HepG2 (cell line): ENCODE measurements around the gene PPP1R13L. TPM values are rescaled to one million over a fixed set of nuclear protein-coding genes. Genes with fewer than 3 reads are reported as not detected.
"Not testable (repeated sequence)": the region's sequence is repeated elsewhere in the genome, so short reads cannot be mapped to it uniquely, and the experiment has no call there.

ENCODE experiments used
- ATAC-seq: fragments of 200-7000 bp; cut with Tn5 transposase; 3 replicates; pipeline ENCODE4 v1.9.1; 2020; ENCODE audit warnings: mild to moderate bottlenecking, moderate library complexity
- BruUV-seq: library from RNA; stranded (reverse); fragments of 400-500 nt; replicated peaks from 2 replicates; lab custom pipeline; 2021; lab: Mats Ljungman, UMichigan
- CTCF ChIA-PET: fragments of 300-600 bp; formaldehyde crosslinking; extraction: SDS; loops from one replicate; lab custom pipeline; 2021; ENCODE audit warnings: low total read pairs, inconsistent platforms, low intra/inter-chr PET ratio; lab: Yijun Ruan, JAX
- POLR2A ChIA-PET: fragments of 350-600 bp; sonication (Branson Sonifier 250); formaldehyde crosslinking; loops from one replicate; lab custom pipeline; 2020; ENCODE audit warnings: antibody characterized with exemption, inconsistent platforms; lab: Yijun Ruan, JAX
- DNase-seq: peaks from one replicate; pipeline ENCODE4 v3.0.0-alpha.2; 2015; ENCODE audit warnings: low spot score
- FAIRE-seq: peaks from 3 replicates; lab custom pipeline; 2011; peaks lifted over from hg19 to GRCh38; lab: Jason Lieb, UNC
- H2AFZ ChIP-seq: one replicate; pipeline ENCODE4 v1.6.1; 2011; ENCODE audit warnings: low read length, inconsistent platforms
- H3K27ac ChIP-seq: fragments of 300-600 bp; 3 replicates; pipeline ENCODE4 v1.8.0; 2011; ENCODE audit warnings: mixed run types, mild to moderate bottlenecking, mixed read lengths, low read length, inconsistent platforms; ENCODE audit not compliant: insufficient read depth; ENCODE audit errors: extremely low read length
- H3K27me3 ChIP-seq, 2 experiments: fragments of 200-600 bp in 1 of 2; 2 replicates in 1 of 2; 3 replicates in 1 of 2; pipeline versions ENCODE4 v1.6.0 to v1.8.0; 2011; ENCODE audit warnings: low read length in 2 of 2, mild to moderate bottlenecking in 2 of 2, moderate library complexity in 2 of 2, inconsistent platforms in 1 of 2; ENCODE audit not compliant: insufficient read depth in 2 of 2, control insufficient read depth in 1 of 2
- H3K36me3 ChIP-seq, 2 experiments: fragments of 200-600 bp in 1 of 2; replicated peaks in 1 of 2; 2 replicates in 1 of 2; 3 replicates in 1 of 2; pipeline versions ENCODE4 v1.5.1 to v1.8.0; 2011; ENCODE audit warnings: low read length in 2 of 2, inconsistent platforms in 1 of 2; ENCODE audit not compliant: insufficient read depth in 2 of 2, control insufficient read depth in 1 of 2
- H3K4me1 ChIP-seq: 2 replicates; pipeline ENCODE4 v1.5.1; 2012; ENCODE audit warnings: low read length, inconsistent platforms; ENCODE audit not compliant: insufficient read depth
- H3K4me2 ChIP-seq: 2 replicates; pipeline ENCODE4 v1.6.0; 2011; ENCODE audit warnings: low read depth, low read length, inconsistent platforms
- H3K4me3 ChIP-seq, 3 experiments: fragments of 200-600 bp in 1 of 3; sonication (generic), shearing (Covaris generic) in 1 of 3; replicated peaks in 1 of 3; 2 replicates each; pipeline ENCODE4 v1.5.1; 2011 to 2016; ENCODE audit warnings: low read length in 3 of 3, inconsistent platforms in 2 of 3, low read depth in 2 of 3, mild to moderate bottlenecking in 2 of 3, control low read depth in 1 of 3, mixed read lengths in 1 of 3; ENCODE audit not compliant: insufficient read depth in 1 of 3
- H3K79me2 ChIP-seq: one replicate; pipeline ENCODE4 v1.6.1; 2011; ENCODE audit warnings: low read length, inconsistent platforms; ENCODE audit not compliant: insufficient read depth
- H3K9ac ChIP-seq: 2 replicates; pipeline ENCODE4 v1.6.0; 2011; ENCODE audit warnings: mild to moderate bottlenecking, low read depth, low read length, inconsistent platforms; ENCODE audit not compliant: insufficient read depth
- H3K9me3 ChIP-seq: 2 replicates; pipeline ENCODE4 v1.5.1; 2012; ENCODE audit warnings: mild to moderate bottlenecking, low read length
- H4K20me1 ChIP-seq: 2 replicates; pipeline ENCODE4 v1.6.0; 2011; ENCODE audit warnings: inconsistent platforms, mild to moderate bottlenecking, low read length, moderate library complexity; ENCODE audit not compliant: insufficient read depth
- AGO2 ChIP-seq: fragments of 200-400 bp; formaldehyde crosslinking; optimal IDR thresholded peaks from 2 replicates; pipeline ENCODE3; 2017; ENCODE audit warnings: mild to moderate bottlenecking, low read depth, low read length, moderate library complexity
- SP140L ChIP-seq: sonication (generic); formaldehyde crosslinking; IDR thresholded peaks from 2 replicates; pipeline ENCODE4 v1.4.0; 2020; ENCODE audit warnings: missing genetic modification reagents, borderline replicate concordance
- TERF1 ChIP-seq: sonication (generic); formaldehyde crosslinking; IDR thresholded peaks from 2 replicates; pipeline ENCODE4 v1.8.0; 2022; ENCODE audit warnings: mild to moderate bottlenecking, missing genetic modification reagents, moderate library complexity
- ZNF225 ChIP-seq: sonication (generic); formaldehyde crosslinking; IDR thresholded peaks from 2 replicates; pipeline ENCODE4 v1.4.0; 2020; ENCODE audit warnings: mild to moderate bottlenecking, missing genetic modification reagents
- ZNF253 ChIP-seq: sonication (generic); formaldehyde crosslinking; IDR thresholded peaks from 2 replicates; pipeline ENCODE4 v1.8.0; 2022; ENCODE audit warnings: mild to moderate bottlenecking, missing genetic modification reagents, borderline replicate concordance
- ZZZ3 ChIP-seq: sonication (generic); formaldehyde crosslinking; IDR thresholded peaks from 2 replicates; pipeline ENCODE4 v1.4.0; 2020; ENCODE audit warnings: missing genetic modification reagents, mild to moderate bottlenecking, borderline replicate concordance
- WGBS: methylation state at CpG from one replicate; pipeline ENCODE4 v1.1.6; 2017; ENCODE audit warnings: low lambda C conversion rate; 5-methylcytosine and 5-hydroxymethylcytosine counted together
- in situ Hi-C: cut with HindIII; loops from 2 replicates; pipeline ENCODE4 v1.10.0; 2017; ENCODE audit warnings: low pct_unique_long_range_greater_than_20kb; ENCODE audit not compliant: extremely low pct_ligation_motif_present
- intact Hi-C: fragments of 100-400 bp; cut with micrococcal nuclease; formaldehyde crosslinking; loops from one replicate; pipeline ENCODE4 v1.10.0; 2022; ENCODE audit not compliant: unreplicated experiment
- polyA plus RNA-seq, 8 experiments: library from polyadenylated mRNA; depleted of rRNA in 3 of 8; stranded (reverse) in 7 of 8; unstranded in 1 of 8; fragments of >200 nt; fragmentation: Illumina TruSeq in 4 of 8; extraction: Trizol in 4 of 8; gene quantifications; 2 replicates each; pipeline versions ENCODE4 v1.2.1 to v1.2.3, GENCODE V29; 2011 to 2016; ENCODE audit warnings: low read depth in 4 of 8, missing spikeins in 1 of 8, mixed read lengths in 1 of 8; ENCODE audit not compliant: insufficient read depth in 1 of 8
- total RNA-seq, 5 experiments: library from RNA; depleted of rRNA; stranded (reverse); fragments of >200 nt; fragmentation: Illumina TruSeq; extraction: Trizol; gene quantifications; 2 replicates each; pipeline ENCODE4 v1.2.3, GENCODE V29; 2016; ENCODE audit warnings: low read depth in 1 of 5

PPP1R13L gene
- total and polyA plus RNA-seq, 2 of the 13 experiments (the other 11 are each of a cell fraction or from before 2014, with no cell fraction given), result 1.3 to 6.6 TPM

GRCh38 chr19:45408121-45408520, 3.3 kb upstream of the PPP1R13L start:
- no peak for FAIRE-seq

GRCh38 chr19:45407585-45407984, 2.7 kb upstream of the PPP1R13L start:
- in situ Hi-C loops, result not testable (repeated sequence)

More at GRCh38 chr19:45408121-45408520, 3.3 kb upstream of the PPP1R13L start:
- Histone ChIP-seq H3K36me3 (peaks cover 5 to 7% of the 10 kb centered on the region in 2 experiments; a peak in 3 of 5 replicates), H4K20me1 (no peaks in the 10 kb centered on the region), H3K27ac (no peak overlapping the region), H3K9ac (no peak overlapping the region), H3K4me1 (peaks cover 23% of the 10 kb centered on the region), H3K79me2 (peaks cover 23% of the 10 kb centered on the region), H3K9me3 (no peaks in the 10 kb centered on the region)
- intact Hi-C loops, result no loop called here
- DNase-seq, result no peak
- CTCF ChIA-PET, result no interaction called here
- no TSS peak for BruUV-seq
- 96% methylated on average over 6 of the region's 8 CpGs for WGBS
- no peak for ATAC-seq
- in situ Hi-C loops, result no loop called here
- TF ChIP-seq AGO2 (peak; percentile 65), ZZZ3 (no peak), TERF1 (no peak), SP140L (CRISPR knock-in tag) (no peak), ZNF225 (CRISPR knock-in tag) (no peak), ZNF253 (CRISPR knock-in tag) (no peak)
- TF ChIP-seq, all 625 proteins: peak for 1
- POLR2A ChIA-PET, result no interaction called here
- Histone ChIP-seq H3K4me2 (no peak overlapping the region; the same call in 1 of the 2 replicates), H2AFZ (no peak overlapping the region), H3K4me3 (no peak overlapping the region), H3K27me3 (no peaks in the 10 kb centered on the region; a peak in 1 of 5 replicates)

More at GRCh38 chr19:45407585-45407984, 2.7 kb upstream of the PPP1R13L start:
- Histone ChIP-seq H3K79me2 (peaks cover 23% of the 10 kb centered on the region), H3K27ac (peak overlapping the region; percentile 26), H3K4me3 (peak overlapping the region; percentile 75 to 84 (median 84); a peak in 5 of 6 replicates), H3K4me1 (peaks cover 28% of the 10 kb centered on the region), H3K4me2 (peak overlapping the region; percentile 85), H3K9ac (peak overlapping the region; percentile 94)
- ATAC-seq, CTCF ChIA-PET, H4K20me1 ChIP-seq, H3K36me3 ChIP-seq, intact Hi-C loops, DNase-seq, FAIRE-seq, BruUV-seq, H3K9me3 ChIP-seq, H2AFZ ChIP-seq, H3K27me3 ChIP-seq: not testable (repeated sequence)
- POLR2A ChIA-PET, result interaction anchor here (0.7 kb wide), 1 partner anchor 14 kb away, joined by 3 read pairs; no protein-coding TSS in a partner anchor
- 92% methylated on average over 5 of the region's 5 CpGs for whole genome bisulfite sequencing
